Caco-2 (cell line): ENCODE results near the gene ZNF609. TPM values are rescaled to one million over a fixed set of nuclear protein-coding genes. Genes with fewer than 3 reads are reported as not detected.

Experiments used
- BruUV-seq: library from RNA; stranded (reverse); fragments of 400-500 nt; replicated peaks from 2 replicates; lab custom pipeline; 2021; lab: Mats Ljungman, UMichigan
- CTCF ChIA-PET: fragments of 300-600 bp; sonication (Branson Sonifier 250); formaldehyde crosslinking; loops from one replicate; lab custom pipeline; 2022; ENCODE audit warnings: antibody characterized with exemption; lab: Charles Lee
- POLR2A ChIA-PET: fragments of 300-600 bp; sonication (Branson Sonifier 250); formaldehyde crosslinking; loops from one replicate; lab custom pipeline; 2022; ENCODE audit warnings: antibody characterized with exemption; lab: Charles Lee
- DNase-seq, 2 experiments: peaks; one replicate each; pipeline versions ENCODE4 v3.0.0 to v3.0.0-alpha.2; 2020 to 2022
- H3K27me3 ChIP-seq: replicated peaks from 2 replicates; pipeline ENCODE4 v1.6.0; 2011; ENCODE audit warnings: low read length; ENCODE audit not compliant: control insufficient read depth, insufficient read depth
- H3K36me3 ChIP-seq: 2 replicates; pipeline ENCODE4 v1.5.1; 2011; ENCODE audit warnings: low read length; ENCODE audit not compliant: control insufficient read depth, insufficient read depth
- H3K4me1 ChIP-seq: fragments of 250-450 bp; sonication (Bioruptor Pico); 2 replicates; pipeline ENCODE4 v1.5.1; 2020; ENCODE audit warnings: mild to moderate bottlenecking
- H3K4me3 ChIP-seq: 2 replicates; pipeline ENCODE4 v1.5.1; 2011; ENCODE audit warnings: low read depth, mild to moderate bottlenecking, control low read depth, low read length
- H3K9me3 ChIP-seq: fragments of 250-450 bp; sonication (Bioruptor Pico); 2 replicates; pipeline ENCODE4 v1.5.1; 2020; ENCODE audit warnings: mild to moderate bottlenecking, moderate library complexity
- H3K27ac Mint-ChIP-seq: one replicate; pipeline ENCODE4 v1.8.0; 2022; ENCODE audit warnings: mixed read lengths; ENCODE audit not compliant: unreplicated experiment
- H3K27me3 Mint-ChIP-seq: one replicate; pipeline ENCODE4 v1.8.0; 2022; ENCODE audit warnings: mixed read lengths; ENCODE audit not compliant: insufficient read depth, unreplicated experiment
- H3K36me3 Mint-ChIP-seq: one replicate; pipeline ENCODE4 v1.8.0; 2022; ENCODE audit warnings: mild to moderate bottlenecking, mixed read lengths; ENCODE audit not compliant: insufficient read depth, unreplicated experiment
- H3K4me1 Mint-ChIP-seq: one replicate; pipeline ENCODE4 v1.8.0; 2022; ENCODE audit warnings: low read depth, mixed read lengths; ENCODE audit not compliant: unreplicated experiment
- H3K4me3 Mint-ChIP-seq: one replicate; pipeline ENCODE4 v1.8.0; 2022; ENCODE audit warnings: mild to moderate bottlenecking, moderate library complexity, mixed read lengths; ENCODE audit not compliant: unreplicated experiment
- H3K9me3 Mint-ChIP-seq: one replicate; pipeline ENCODE4 v1.8.0; 2022; ENCODE audit warnings: mixed read lengths; ENCODE audit not compliant: unreplicated experiment
- CTCF ChIP-seq, 2 experiments: fragments of 200-600 bp in 1 of 2; IDR thresholded peaks; 1 replicate in 1 of 2; 2 replicates in 1 of 2; pipeline versions ENCODE4 v1.5.1 to v1.8.0; 2011 to 2022; ENCODE audit warnings: antibody characterized with exemption in 1 of 2, control low read depth in 1 of 2, inconsistent platforms in 1 of 2, low read depth in 1 of 2, low read length in 1 of 2, mild to moderate bottlenecking in 1 of 2, moderate library complexity in 1 of 2; ENCODE audit not compliant: insufficient read depth in 1 of 2, severe bottlenecking in 1 of 2, unreplicated experiment in 1 of 2
- intact Hi-C: fragments of 100-400 bp; cut with micrococcal nuclease; formaldehyde crosslinking; loops from one replicate; pipeline ENCODE4 v1.10.0; 2022; ENCODE audit not compliant: unreplicated experiment
- total RNA-seq: library from RNA; stranded (reverse); gene quantifications from 2 replicates; pipeline ENCODE4 v1.2.3, GENCODE V29; 2022

Gene ZNF609
- total RNA-seq, 1 experiment from 2014 or later, result 30.1 TPM

DNA sequence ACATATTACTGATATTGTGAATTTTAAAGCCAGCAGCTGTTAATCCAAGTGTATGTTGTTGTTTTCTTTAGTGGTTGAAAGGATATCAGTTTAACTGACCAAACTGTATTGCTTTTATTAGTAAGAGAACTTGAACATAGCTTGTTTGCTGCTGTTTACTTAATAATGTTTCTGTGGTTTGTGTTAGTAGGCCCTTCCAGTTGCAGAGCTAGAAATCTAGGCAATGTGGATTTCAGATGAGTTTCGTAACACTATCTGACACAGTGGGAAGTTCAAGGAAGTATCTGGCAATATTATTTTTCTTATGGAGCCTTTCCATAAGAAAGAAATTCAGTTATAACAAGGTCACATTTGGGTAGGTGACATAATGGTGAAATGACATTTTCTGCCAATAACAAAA lies 18.5 kb downstream of the ZNF609 start:
- Histone ChIP-seq H3K27me3 (no peaks in the 10 kb centered on the region), H3K4me3 (no peak overlapping the region), H3K9me3 (no peaks in the 10 kb centered on the region), H3K36me3 (no peaks in the 10 kb centered on the region), H3K4me1 (no peaks in the 10 kb centered on the region)
- ChIA-PET CTCF (no interaction called here), POLR2A (no interaction called here)
- H3K9me3 Mint-ChIP-seq, result no peaks in the 10 kb centered on the region
- intact Hi-C loops, result no loop called here
- no peak overlapping the region for H3K27ac Mint-ChIP-seq
- no peak for TF ChIP-seq CTCF (IDR thresholded peaks at IDR 0.05; ENCODE audit: insufficient read depth in 1 of 2, low read depth in 1 of 2, low read length in 1 of 2, severe bottlenecking in 1 of 2, unreplicated experiment in 1 of 2)
- no TSS peak for BruUV-seq
- H3K4me3 Mint-ChIP-seq, result no peak overlapping the region
- peaks cover 8% of the 10 kb centered on the region for H3K36me3 Mint-ChIP-seq
- H3K27me3 Mint-ChIP-seq, result no peaks in the 10 kb centered on the region
- no peak for DNase-seq
- H3K4me1 Mint-ChIP-seq, result peaks cover 7% of the 10 kb centered on the region

- Mint-ChIP-seq H3K27ac (no peak overlapping the region), H3K4me1 (no peaks in the 10 kb centered on the region), H3K27me3 (no peaks in the 10 kb centered on the region), H3K4me3 (no peak overlapping the region), H3K36me3 (peaks cover 1% of the 10 kb centered on the region), H3K9me3 (no peaks in the 10 kb centered on the region)
- H3K4me3 ChIP-seq, result no peak overlapping the region
- H3K36me3 ChIP-seq, result no peaks in the 10 kb centered on the region
- TF ChIP-seq CTCF (IDR thresholded peaks at IDR 0.05; ENCODE audit: insufficient read depth in 1 of 2, low read depth in 1 of 2, low read length in 1 of 2, severe bottlenecking in 1 of 2, unreplicated experiment in 1 of 2), result no peak
- no peak for DNase-seq
- H3K4me1 ChIP-seq, result no peaks in the 10 kb centered on the region
- ChIA-PET POLR2A (no interaction called here), CTCF (no interaction called here)
- intact Hi-C loops, result no loop called here
- H3K27me3 ChIP-seq, result no peaks in the 10 kb centered on the region
- H3K9me3 ChIP-seq, result no peaks in the 10 kb centered on the region
- no TSS peak for BruUV-seq
Measured at GRCh38 chr15:64480891-64481290, 20.5 kb downstream of the ZNF609 start.

DNA sequence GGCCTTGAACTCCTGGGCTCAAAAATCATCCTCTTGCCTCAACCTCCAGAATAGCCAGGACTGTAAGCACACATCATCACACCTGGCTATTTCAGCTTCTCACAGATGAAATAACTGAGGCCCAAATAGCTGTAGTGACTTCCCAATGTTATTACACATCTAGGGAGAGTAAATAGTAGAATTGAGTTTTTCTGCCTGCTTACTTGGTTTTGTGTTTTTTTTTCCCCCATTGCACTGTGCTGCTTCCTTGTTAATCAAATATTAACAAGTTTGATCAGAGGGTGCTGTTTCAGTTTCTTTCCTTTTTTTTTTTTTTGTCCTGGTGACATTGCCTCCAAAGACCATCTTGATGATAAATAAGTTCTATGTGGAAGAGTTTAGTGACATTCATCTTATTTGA lies 23.4 kb downstream of the ZNF609 start:
- Mint-ChIP-seq H3K4me1 (no peaks in the 10 kb centered on the region), H3K36me3 (peaks cover 7% of the 10 kb centered on the region), H3K27me3 (no peaks in the 10 kb centered on the region), H3K4me3 (no peak overlapping the region), H3K9me3 (no peaks in the 10 kb centered on the region), H3K27ac (no peak overlapping the region)
- no peaks in the 10 kb centered on the region for H3K4me1 ChIP-seq
- no peak for TF ChIP-seq CTCF (IDR thresholded peaks at IDR 0.05; ENCODE audit: insufficient read depth in 1 of 2, low read depth in 1 of 2, low read length in 1 of 2, severe bottlenecking in 1 of 2, unreplicated experiment in 1 of 2)
- ChIA-PET CTCF (no interaction called here), POLR2A (no interaction called here)
- intact Hi-C loops, result no loop called here
- no TSS peak for BruUV-seq
- H3K4me3 ChIP-seq, result no peak overlapping the region
- H3K9me3 ChIP-seq, result no peaks in the 10 kb centered on the region
- DNase-seq, result no peak
- no peaks in the 10 kb centered on the region for H3K27me3 ChIP-seq
- H3K36me3 ChIP-seq, result no peaks in the 10 kb centered on the region
